Measurements from ENCODE around the gene NAGLU. TPM values are rescaled to one million over a fixed set of nuclear protein-coding genes. Genes with fewer than 3 reads are reported as not detected.

Gene NAGLU
- total and polyA plus RNA-seq, 2 of the 13 experiments (the other 11 are each of a cell fraction or from before 2014, with no cell fraction given), result 28.2 to 40.1 TPM

DNA sequence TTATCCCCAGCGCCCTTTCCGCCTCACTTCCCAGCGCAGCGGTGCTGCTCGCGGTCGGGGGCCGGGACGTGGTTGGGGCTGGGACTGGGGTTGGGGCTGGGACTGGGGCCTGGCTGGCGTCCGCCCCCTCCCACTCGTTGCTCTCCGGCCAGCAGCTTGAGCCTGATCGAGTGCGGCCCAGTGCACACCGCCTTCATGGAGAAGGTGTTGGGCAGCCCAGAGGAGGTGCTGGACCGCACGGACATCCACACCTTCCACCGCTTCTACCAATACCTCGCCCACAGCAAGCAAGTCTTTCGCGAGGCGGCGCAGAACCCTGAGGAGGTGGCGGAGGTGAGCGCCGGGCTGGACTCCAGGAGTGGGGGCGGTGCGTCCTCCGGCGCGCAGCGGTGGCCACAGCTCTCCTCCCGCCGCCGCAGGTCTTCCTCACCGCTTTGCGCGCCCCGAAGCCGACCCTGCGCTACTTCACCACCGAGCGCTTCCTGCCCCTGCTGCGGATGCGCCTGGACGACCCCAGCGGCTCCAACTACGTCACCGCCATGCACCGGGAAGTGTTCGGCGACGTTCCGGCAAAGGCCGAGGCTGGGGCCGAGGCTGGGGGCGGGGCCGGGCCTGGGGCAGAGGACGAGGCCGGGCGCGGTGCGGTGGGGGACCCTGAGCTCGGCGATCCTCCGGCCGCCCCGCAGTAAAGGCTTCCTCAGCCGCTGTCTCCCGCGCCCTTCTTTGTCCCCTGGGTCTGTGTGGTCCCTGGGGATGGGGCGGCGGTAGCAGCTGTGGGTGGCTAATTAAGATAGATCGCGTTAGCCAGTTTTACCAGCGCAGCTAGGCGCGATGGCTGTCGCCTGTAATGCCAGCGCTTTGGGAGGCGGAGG, 18.4 kb downstream of the NAGLU start (continued):
- TF ChIP-seq, protein P1, sequence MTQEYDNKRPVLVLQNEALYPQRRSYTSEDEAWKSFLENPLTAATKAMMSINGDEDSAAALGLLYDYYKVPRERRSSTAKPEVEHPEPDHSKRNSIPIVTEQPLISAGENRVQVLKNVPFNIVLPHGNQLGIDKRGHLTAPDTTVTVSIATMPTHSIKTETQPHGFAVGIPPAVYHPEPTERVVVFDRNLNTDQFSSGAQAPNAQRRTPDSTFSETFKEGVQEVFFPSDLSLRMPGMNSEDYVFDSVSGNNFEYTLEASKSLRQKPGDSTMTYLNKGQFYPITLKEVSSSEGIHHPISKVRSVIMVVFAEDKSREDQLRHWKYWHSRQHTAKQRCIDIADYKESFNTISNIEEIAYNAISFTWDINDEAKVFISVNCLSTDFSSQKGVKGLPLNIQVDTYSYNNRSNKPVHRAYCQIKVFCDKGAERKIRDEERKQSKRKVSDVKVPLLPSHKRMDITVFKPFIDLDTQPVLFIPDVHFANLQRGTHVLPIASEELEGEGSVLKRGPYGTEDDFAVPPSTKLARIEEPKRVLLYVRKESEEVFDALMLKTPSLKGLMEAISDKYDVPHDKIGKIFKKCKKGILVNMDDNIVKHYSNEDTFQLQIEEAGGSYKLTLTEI (CRISPR knock-in tag; conservative IDR thresholded peaks at IDR 0.05), result no peak
- TF ChIP-seq TGIF2 (CRISPR knock-in tag; IDR thresholded peaks at IDR 0.05), result peak; percentile 88
- TF ChIP-seq ZFP36L2 (CRISPR knock-in tag; IDR thresholded peaks at IDR 0.05), result 0 out of 2 replicates have a peak, but pooled peaks have one; percentile 31
- peak; percentile 75 for TF ChIP-seq ZNF747 (CRISPR knock-in tag; IDR thresholded peaks at IDR 0.05; ENCODE audit: borderline replicate concordance)
- TF ChIP-seq ZNF30 (CRISPR knock-in tag; IDR thresholded peaks at IDR 0.05), result 0 out of 2 replicates have a peak, but pooled peaks have one; percentile 3
- peak; percentile 60; the same call in 1 of the 2 replicates for TF ChIP-seq NRL (CRISPR knock-in tag; IDR thresholded peaks at IDR 0.05; ENCODE audit: borderline replicate concordance)
- peak; percentile 76 for TF ChIP-seq RARA (CRISPR knock-in tag; IDR thresholded peaks at IDR 0.05)
- TF ChIP-seq, protein P2, sequence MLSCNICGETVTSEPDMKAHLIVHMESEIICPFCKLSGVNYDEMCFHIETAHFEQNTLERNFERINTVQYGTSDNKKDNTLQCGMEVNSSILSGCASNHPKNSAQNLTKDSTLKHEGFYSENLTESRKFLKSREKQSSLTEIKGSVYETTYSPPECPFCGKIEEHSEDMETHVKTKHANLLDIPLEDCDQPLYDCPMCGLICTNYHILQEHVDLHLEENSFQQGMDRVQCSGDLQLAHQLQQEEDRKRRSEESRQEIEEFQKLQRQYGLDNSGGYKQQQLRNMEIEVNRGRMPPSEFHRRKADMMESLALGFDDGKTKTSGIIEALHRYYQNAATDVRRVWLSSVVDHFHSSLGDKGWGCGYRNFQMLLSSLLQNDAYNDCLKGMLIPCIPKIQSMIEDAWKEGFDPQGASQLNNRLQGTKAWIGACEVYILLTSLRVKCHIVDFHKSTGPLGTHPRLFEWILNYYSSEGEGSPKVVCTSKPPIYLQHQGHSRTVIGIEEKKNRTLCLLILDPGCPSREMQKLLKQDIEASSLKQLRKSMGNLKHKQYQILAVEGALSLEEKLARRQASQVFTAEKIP (CRISPR knock-in tag; IDR thresholded peaks at IDR 0.05; ENCODE audit: borderline replicate concordance), result no peak
- TF ChIP-seq ZSCAN12 (CRISPR knock-in tag; IDR thresholded peaks at IDR 0.05), result 0 out of 2 replicates have a peak, but pooled peaks have one; percentile 63
- TF ChIP-seq ONECUT2 (CRISPR knock-in tag; IDR thresholded peaks at IDR 0.05), result no peak; the same call in 1 of the 2 replicates
- no peak for TF ChIP-seq ZNF674 (CRISPR knock-in tag; IDR thresholded peaks at IDR 0.05; ENCODE audit: low read depth)
- TF ChIP-seq, protein P3, sequence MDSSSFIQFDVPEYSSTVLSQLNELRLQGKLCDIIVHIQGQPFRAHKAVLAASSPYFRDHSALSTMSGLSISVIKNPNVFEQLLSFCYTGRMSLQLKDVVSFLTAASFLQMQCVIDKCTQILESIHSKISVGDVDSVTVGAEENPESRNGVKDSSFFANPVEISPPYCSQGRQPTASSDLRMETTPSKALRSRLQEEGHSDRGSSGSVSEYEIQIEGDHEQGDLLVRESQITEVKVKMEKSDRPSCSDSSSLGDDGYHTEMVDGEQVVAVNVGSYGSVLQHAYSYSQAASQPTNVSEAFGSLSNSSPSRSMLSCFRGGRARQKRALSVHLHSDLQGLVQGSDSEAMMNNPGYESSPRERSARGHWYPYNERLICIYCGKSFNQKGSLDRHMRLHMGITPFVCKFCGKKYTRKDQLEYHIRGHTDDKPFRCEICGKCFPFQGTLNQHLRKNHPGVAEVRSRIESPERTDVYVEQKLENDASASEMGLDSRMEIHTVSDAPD (CRISPR knock-in tag; IDR thresholded peaks at IDR 0.05), result no peak
- TF ChIP-seq ASH2L (IDR thresholded peaks at IDR 0.05; ENCODE audit: insufficient read length, low read depth, low read length), result peak; percentile 77
- TF ChIP-seq, protein P4, sequence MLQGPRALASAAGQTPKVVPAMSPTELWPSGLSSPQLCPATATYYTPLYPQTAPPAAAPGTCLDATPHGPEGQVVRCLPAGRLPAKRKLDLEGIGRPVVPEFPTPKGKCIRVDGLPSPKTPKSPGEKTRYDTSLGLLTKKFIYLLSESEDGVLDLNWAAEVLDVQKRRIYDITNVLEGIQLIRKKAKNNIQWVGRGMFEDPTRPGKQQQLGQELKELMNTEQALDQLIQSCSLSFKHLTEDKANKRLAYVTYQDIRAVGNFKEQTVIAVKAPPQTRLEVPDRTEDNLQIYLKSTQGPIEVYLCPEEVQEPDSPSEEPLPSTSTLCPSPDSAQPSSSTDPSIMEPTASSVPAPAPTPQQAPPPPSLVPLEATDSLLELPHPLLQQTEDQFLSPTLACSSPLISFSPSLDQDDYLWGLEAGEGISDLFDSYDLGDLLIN (CRISPR knock-in tag; IDR thresholded peaks at IDR 0.05; ENCODE audit: borderline replicate concordance), result peak; percentile 83; the same call in 1 of the 2 replicates
- TF ChIP-seq ZNF496 (CRISPR knock-in tag; IDR thresholded peaks at IDR 0.05; ENCODE audit: insufficient replicate concordance), result no peak
- TF ChIP-seq DNMT3B (CRISPR knock-in tag; conservative IDR thresholded peaks at IDR 0.05), result 0 out of 2 replicates have a peak, but pooled peaks have one; percentile 71
- TF ChIP-seq SALL1 (CRISPR knock-in tag; IDR thresholded peaks at IDR 0.05), result peak; percentile 90
- TF ChIP-seq, protein P5, sequence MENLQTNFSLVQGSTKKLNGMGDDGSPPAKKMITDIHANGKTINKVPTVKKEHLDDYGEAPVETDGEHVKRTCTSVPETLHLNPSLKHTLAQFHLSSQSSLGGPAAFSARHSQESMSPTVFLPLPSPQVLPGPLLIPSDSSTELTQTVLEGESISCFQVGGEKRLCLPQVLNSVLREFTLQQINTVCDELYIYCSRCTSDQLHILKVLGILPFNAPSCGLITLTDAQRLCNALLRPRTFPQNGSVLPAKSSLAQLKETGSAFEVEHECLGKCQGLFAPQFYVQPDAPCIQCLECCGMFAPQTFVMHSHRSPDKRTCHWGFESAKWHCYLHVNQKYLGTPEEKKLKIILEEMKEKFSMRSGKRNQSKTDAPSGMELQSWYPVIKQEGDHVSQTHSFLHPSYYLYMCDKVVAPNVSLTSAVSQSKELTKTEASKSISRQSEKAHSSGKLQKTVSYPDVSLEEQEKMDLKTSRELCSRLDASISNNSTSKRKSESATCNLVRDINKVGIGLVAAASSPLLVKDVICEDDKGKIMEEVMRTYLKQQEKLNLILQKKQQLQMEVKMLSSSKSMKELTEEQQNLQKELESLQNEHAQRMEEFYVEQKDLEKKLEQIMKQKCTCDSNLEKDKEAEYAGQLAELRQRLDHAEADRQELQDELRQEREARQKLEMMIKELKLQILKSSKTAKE (CRISPR knock-in tag; IDR thresholded peaks at IDR 0.05; ENCODE audit: borderline replicate concordance), result peak; percentile 71
- no peak for TF ChIP-seq MATR3 (CRISPR knock-in tag; IDR thresholded peaks at IDR 0.05)
- TF ChIP-seq MED1 (CRISPR knock-in tag; IDR thresholded peaks at IDR 0.05), result peak; percentile 92

Measured in HepG2 (cell line).